Measurements from ENCODE around the gene ETV6. TPM values are rescaled to one million over a fixed set of nuclear protein-coding genes. Genes with fewer than 3 reads are reported as not detected.

The ETV6 gene
- total and polyA plus RNA-seq, 12 donors = 2.7 to 33.5 (median 15.2) TPM

DNA sequence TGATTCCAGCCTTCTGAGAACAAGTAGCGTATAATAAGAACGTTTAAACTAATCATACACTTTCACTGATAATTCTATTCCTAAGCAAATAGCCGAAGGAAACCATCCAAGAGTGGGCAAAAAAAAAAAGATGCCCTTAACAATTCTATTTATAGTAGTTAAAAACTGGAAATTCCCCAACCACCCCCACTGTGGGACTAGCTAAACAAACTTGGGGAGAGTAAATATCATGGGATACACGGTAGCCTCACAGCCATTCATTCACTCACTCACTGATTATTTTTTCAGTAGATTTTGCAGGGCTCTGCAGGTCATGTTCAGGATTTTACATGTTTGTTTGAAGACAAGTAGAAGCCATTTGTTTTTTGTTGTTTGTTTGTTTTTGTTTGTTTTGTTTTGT is 197.0 kb downstream of the ETV6 start:
- ATAC-seq (no peak), DNase-seq (no peak)
- intact Hi-C loops (cut with DNase I) = no loop called here
- Histone ChIP-seq H3K27ac (no peak overlapping the region), H3K9me3 (no peaks in the 10 kb centered on the region), H3K36me3 (peaks cover 0 to 67% (median 0%) of the 10 kb centered on the region in 9 donors), H3K27me3 (no peaks in the 10 kb centered on the region), H3K4me1 (peaks cover 0 to 6% (median 0%) of the 10 kb centered on the region in 9 donors), H3K4me3 (no peak overlapping the region)
- WGBS, 2 donors = 53 to 60% methylated on average over 4 of the region's 4 CpGs
- TF ChIP-seq, protein P1, sequence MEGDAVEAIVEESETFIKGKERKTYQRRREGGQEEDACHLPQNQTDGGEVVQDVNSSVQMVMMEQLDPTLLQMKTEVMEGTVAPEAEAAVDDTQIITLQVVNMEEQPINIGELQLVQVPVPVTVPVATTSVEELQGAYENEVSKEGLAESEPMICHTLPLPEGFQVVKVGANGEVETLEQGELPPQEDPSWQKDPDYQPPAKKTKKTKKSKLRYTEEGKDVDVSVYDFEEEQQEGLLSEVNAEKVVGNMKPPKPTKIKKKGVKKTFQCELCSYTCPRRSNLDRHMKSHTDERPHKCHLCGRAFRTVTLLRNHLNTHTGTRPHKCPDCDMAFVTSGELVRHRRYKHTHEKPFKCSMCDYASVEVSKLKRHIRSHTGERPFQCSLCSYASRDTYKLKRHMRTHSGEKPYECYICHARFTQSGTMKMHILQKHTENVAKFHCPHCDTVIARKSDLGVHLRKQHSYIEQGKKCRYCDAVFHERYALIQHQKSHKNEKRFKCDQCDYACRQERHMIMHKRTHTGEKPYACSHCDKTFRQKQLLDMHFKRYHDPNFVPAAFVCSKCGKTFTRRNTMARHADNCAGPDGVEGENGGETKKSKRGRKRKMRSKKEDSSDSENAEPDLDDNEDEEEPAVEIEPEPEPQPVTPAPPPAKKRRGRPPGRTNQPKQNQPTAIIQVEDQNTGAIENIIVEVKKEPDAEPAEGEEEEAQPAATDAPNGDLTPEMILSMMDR (IDR thresholded peaks at IDR 0.05) = no peak

DNA sequence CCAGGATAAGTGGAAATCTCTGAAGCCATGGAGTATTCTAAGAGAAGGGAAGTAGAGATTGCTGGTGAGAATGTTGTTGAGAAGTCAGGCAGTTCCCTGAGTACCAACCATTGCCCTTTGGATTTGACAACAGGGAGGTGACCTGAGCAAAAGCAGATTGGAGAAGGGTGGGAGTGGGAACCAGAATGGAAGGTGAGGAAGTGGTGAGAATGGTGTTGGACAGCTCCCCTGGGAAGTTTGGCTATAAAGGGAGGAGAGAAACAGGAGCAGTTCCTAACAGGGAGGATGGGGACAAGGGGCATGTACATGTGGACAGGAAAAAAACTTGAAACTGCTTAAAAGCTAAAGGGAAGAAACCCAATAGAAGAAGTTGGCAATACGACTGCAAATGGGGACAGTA is 198.1 kb downstream of the ETV6 start:
- intact Hi-C loops (cut with DNase I) = no loop called here
- 90 to 97% methylated on average over 1 of the region's 1 CpG for WGBS, 2 donors
- H3K27ac ChIP-seq = no peak overlapping the region
- H3K4me3 ChIP-seq = no peak overlapping the region
- peaks cover 0 to 14% (median 4%) of the 10 kb centered on the region in 9 donors for H3K4me1 ChIP-seq
- DNase-seq (no peak), ATAC-seq (peak in 1 of 8 donors; percentile 35)
- H3K9me3 ChIP-seq = no peaks in the 10 kb centered on the region
- TF ChIP-seq, protein P1 (IDR thresholded peaks at IDR 0.05) = no peak
- H3K36me3 ChIP-seq = peaks cover 0 to 69% (median 0%) of the 10 kb centered on the region in 9 donors
- H3K27me3 ChIP-seq = no peaks in the 10 kb centered on the region

DNA sequence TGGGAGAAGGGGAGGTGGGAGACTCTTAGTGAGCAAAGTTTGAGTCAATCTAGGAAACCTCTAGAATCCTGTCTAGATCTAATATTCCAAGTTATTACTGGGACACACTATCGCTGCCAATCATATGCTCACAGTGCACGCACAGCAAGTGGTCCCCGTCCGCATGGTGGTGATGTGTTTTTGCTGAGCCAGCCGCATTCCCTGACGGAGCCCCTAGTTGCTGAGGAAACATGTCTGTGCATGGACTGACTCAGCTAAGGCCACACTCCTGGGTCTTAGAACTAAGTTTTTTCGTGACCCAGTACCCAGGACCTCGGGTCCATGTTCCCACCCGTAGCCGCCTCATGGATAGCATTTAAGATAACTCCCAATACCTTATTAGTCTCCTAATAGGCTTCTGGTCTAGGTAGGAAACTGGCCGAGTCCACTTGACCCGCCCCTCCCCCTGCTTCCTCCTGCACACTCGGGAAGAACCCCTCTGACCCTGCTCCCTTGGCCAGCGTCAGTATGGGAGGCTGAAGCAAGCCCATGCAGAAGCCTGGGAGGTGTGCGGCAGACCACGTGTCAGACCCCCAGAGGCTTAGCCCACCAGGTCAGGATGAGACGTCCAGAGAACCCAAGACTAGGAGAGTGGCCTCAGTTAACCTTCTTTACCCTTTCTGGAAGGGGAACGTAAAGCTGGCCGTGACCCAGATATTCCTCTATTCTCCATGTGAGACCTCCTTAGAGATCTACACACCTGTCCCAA is 200.5 kb downstream of the ETV6 start:
- Histone ChIP-seq H3K4me1 (peaks cover 0 to 20% (median 7%) of the 10 kb centered on the region in 9 donors), H3K27ac (no peak overlapping the region), H3K27me3 (no peaks in the 10 kb centered on the region), H3K36me3 (peaks cover 0 to 73% (median 3%) of the 10 kb centered on the region in 9 donors), H3K4me3 (no peak overlapping the region), H3K9me3 (no peaks in the 10 kb centered on the region)
- 89 to 94% methylated on average over 19 of the region's 19 CpGs for WGBS, 2 donors
- ATAC-seq (no peak), DNase-seq (no peak)
- TF ChIP-seq, protein P1 (IDR thresholded peaks at IDR 0.05) = no peak
- intact Hi-C loops (cut with DNase I) = loop anchor here in 1 of 10 donors (10.0 kb wide), 1 partner anchor 205 kb away; the partner anchor contains the start of gene ETV6

DNA sequence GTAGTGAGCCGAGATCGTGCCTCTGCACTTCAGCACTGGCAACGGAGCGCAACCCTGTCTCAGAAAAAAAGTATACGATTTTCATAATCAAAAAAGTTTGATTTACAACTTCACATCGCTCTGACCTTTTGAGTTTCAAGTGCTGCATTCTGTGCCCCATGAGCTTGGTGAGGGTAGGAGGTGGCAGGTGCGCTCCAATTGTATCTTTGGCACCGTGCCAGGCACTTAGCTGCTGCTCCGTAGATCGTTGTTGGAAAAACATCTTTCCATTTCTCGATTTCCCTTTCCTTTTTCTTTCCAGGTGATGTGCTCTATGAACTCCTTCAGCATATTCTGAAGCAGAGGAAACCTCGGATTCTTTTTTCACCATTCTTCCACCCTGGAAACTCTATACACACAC is 203.7 kb downstream of the ETV6 start:
- H3K27ac ChIP-seq = no peak overlapping the region
- no peak for DNase-seq
- WGBS, 2 donors = 75 to 76% methylated on average over 12 of the region's 12 CpGs

More for the DNA sequence above, 203.7 kb downstream of the ETV6 start:
- Histone ChIP-seq H3K36me3 (peaks cover 0 to 69% (median 6%) of the 10 kb centered on the region in 9 donors), H3K27me3 (no peaks in the 10 kb centered on the region), H3K9me3 (no peaks in the 10 kb centered on the region), H3K4me1 (peaks cover 0 to 39% (median 14%) of the 10 kb centered on the region in 9 donors), H3K4me3 (no peak overlapping the region)
- intact Hi-C loops (cut with DNase I) = loop anchor here in 1 of 10 donors (10.0 kb wide), 1 partner anchor 208 kb away; the partner anchor contains the start of gene ETV6
- TF ChIP-seq, protein P1 (IDR thresholded peaks at IDR 0.05) = no peak
- no peak for ATAC-seq
